ENCODE measurements around the gene CREB5.

GRCh38 chr7:28502408-28502807 lies 90.1 kb downstream of the CREB5 start:
- TF ChIP-seq CTCF (conservative IDR thresholded peaks at IDR 0.05; ENCODE audit: low read depth in 2 of 2) (no peak), POLR2AphosphoS5 (IDR thresholded peaks at IDR 0.05; ENCODE audit: low read depth) (no peak), ZNF114 (CRISPR knock-in tag; IDR thresholded peaks at IDR 0.05) (no peak), JUNB (IDR thresholded peaks at IDR 0.05; ENCODE audit: unreplicated experiment) (no peak), REST (IDR thresholded peaks at IDR 0.05; ENCODE audit: unreplicated experiment) (no peak)
